K562 (cell line): ENCODE measurements around the gene PDE11A.

Experiments
- ATF7 ChIP-seq: fragments of 450-650 bp; IDR thresholded peaks from 2 replicates; pipeline ENCODE4 v1.7.1; 2014; ENCODE audit warnings: mild to moderate bottlenecking, moderate library complexity
- DIDO1 ChIP-seq: fragments of 450-650 bp; IDR thresholded peaks from 2 replicates; pipeline ENCODE4 v1.6.1; 2016; ENCODE audit warnings: low read depth, missing biosample characterization, missing genetic modification characterization
- E2F4 ChIP-seq: sonication (generic); formaldehyde crosslinking; IDR thresholded peaks from 2 replicates; pipeline ENCODE4 v1.8.0; 2022; ENCODE audit warnings: mild to moderate bottlenecking, low read depth, missing genetic modification reagents
- FIP1L1 ChIP-seq: fragments of 200-400 bp; formaldehyde crosslinking; IDR thresholded peaks from 2 replicates; pipeline ENCODE4 v1.6.1; 2018; ENCODE audit warnings: mild to moderate bottlenecking, low read depth, low read length; ENCODE audit not compliant: poor library complexity, severe bottlenecking
- KLF13 ChIP-seq: fragments of 450-650 bp; IDR thresholded peaks from 2 replicates; pipeline ENCODE4 v1.6.1; 2016; ENCODE audit warnings: missing genetic modification characterization, low read depth, mild to moderate bottlenecking, missing compliant biosample characterization, moderate library complexity, borderline replicate concordance
- NFE2 ChIP-seq: IDR thresholded peaks from 2 replicates; pipeline ENCODE4 v1.6.1; 2014; ENCODE audit warnings: antibody characterized with exemption, low read depth
- POLR2G ChIP-seq: fragments of 200-400 bp; formaldehyde crosslinking; IDR thresholded peaks from 2 replicates; pipeline ENCODE4 v1.6.1; 2017; ENCODE audit warnings: low read depth, mild to moderate bottlenecking, antibody characterized with exemption, low read length, moderate library complexity
- ZNF644 ChIP-seq: fragments of 200-800 bp; sonication (Bioruptor generic); IDR thresholded peaks from 2 replicates; pipeline ENCODE4 v1.6.1; 2016; ENCODE audit warnings: low read depth, missing genetic modification characterization, missing compliant biosample characterization

- TF ChIP-seq DIDO1 (no peak), E2F4 (no peak; the same call in 1 of the 2 replicates), FIP1L1 (no peak), POLR2G (no peak), KLF13 (no peak), ZNF644 (tag) (no peak), ATF7 (no peak), NFE2 (no peak)
Measured at GRCh38 chr2:178072000-178072382, 586 bp downstream of the PDE11A start.
